HEK293 (cell line): Measurements from ENCODE around the gene TCF12.

ENCODE experiments used
- CTCF ChIA-PET: fragments of 350-600 bp; formaldehyde crosslinking; extraction: SDS; loops from one replicate; lab custom pipeline; 2021; ENCODE audit warnings: antibody characterized with exemption; lab: Yijun Ruan, JAX
- POLR2A ChIA-PET: fragments of 300-600 bp; formaldehyde crosslinking; extraction: SDS; loops from one replicate; lab custom pipeline; 2020; ENCODE audit warnings: antibody characterized with exemption, inconsistent platforms; lab: Yijun Ruan, JAX
- H3K27ac ChIP-seq: fragments of 200-500 bp; sonication (Bioruptor generic); 2 replicates; pipeline ENCODE4 v1.5.1; 2014; ENCODE audit warnings: low read depth, low read length, control low read depth, inconsistent platforms; ENCODE audit errors: extremely low read depth
- H3K36me3 ChIP-seq, 2 experiments: fragments of 200-500 bp in 1 of 2; sonication (Bioruptor generic) in 1 of 2; 1 replicate in 1 of 2; 2 replicates in 1 of 2; pipeline ENCODE4 v1.5.1; 2014 to 2017; ENCODE audit warnings: inconsistent platforms in 2 of 2, low read length in 2 of 2; ENCODE audit not compliant: control insufficient read depth in 2 of 2, insufficient read depth in 1 of 2
- H3K4me1 ChIP-seq: fragments of 200-500 bp; sonication (Bioruptor generic); 2 replicates; pipeline ENCODE4 v1.5.1; 2014; ENCODE audit warnings: mild to moderate bottlenecking, low read length, inconsistent platforms; ENCODE audit not compliant: control insufficient read depth, insufficient read depth
- H3K4me3 ChIP-seq: 2 replicates; pipeline ENCODE4 v1.5.1; 2011; ENCODE audit warnings: low read depth, mild to moderate bottlenecking, control low read depth, low read length, moderate library complexity
- H3K9me3 ChIP-seq: fragments of 200-500 bp; sonication (Bioruptor generic); 2 replicates; pipeline ENCODE4 v1.5.1; 2014; ENCODE audit warnings: low read depth, low read length, inconsistent platforms; ENCODE audit not compliant: control insufficient read depth, insufficient read depth
- EGR2 ChIP-seq: fragments of 450-650 bp; formaldehyde crosslinking; IDR thresholded peaks from 2 replicates; pipeline ENCODE4 v1.5.1; 2016; ENCODE audit warnings: low read depth, missing biosample characterization, missing genetic modification characterization
- GLIS2 ChIP-seq: fragments of 450-650 bp; formaldehyde crosslinking; IDR thresholded peaks from 2 replicates; pipeline ENCODE4 v1.5.1; 2016; ENCODE audit warnings: missing biosample characterization, missing genetic modification characterization
- MEIS1 ChIP-seq: sonication (generic); formaldehyde crosslinking; IDR thresholded peaks from 2 replicates; pipeline ENCODE4 v1.8.1; 2022; ENCODE audit warnings: missing genetic modification reagents, mild to moderate bottlenecking, borderline replicate concordance
- SCRT1 ChIP-seq: fragments of 450-650 bp; formaldehyde crosslinking; IDR thresholded peaks from 2 replicates; pipeline ENCODE4 v1.5.1; 2016; ENCODE audit warnings: missing biosample characterization, missing genetic modification characterization, borderline replicate concordance
- TSHZ1 ChIP-seq: fragments of 450-650 bp; formaldehyde crosslinking; IDR thresholded peaks from 2 replicates; pipeline ENCODE4 v1.5.1; 2016; ENCODE audit warnings: missing biosample characterization, missing genetic modification characterization, borderline replicate concordance
- ZFP37 ChIP-seq: fragments of 450-650 bp; formaldehyde crosslinking; IDR thresholded peaks from 2 replicates; pipeline ENCODE4 v1.5.1; 2016; ENCODE audit warnings: missing biosample characterization, missing genetic modification characterization
- ZFP69B ChIP-seq: fragments of 450-650 bp; formaldehyde crosslinking; IDR thresholded peaks from 2 replicates; pipeline ENCODE4 v1.5.1; 2016; ENCODE audit warnings: missing biosample characterization, missing genetic modification characterization
- ZNF221 ChIP-seq: fragments of 450-650 bp; formaldehyde crosslinking; IDR thresholded peaks from 2 replicates; pipeline ENCODE4 v1.5.1; 2017; ENCODE audit warnings: missing biosample characterization, missing genetic modification characterization, borderline replicate concordance
- ZNF302 ChIP-seq: fragments of 450-650 bp; formaldehyde crosslinking; IDR thresholded peaks from 2 replicates; pipeline ENCODE4 v1.5.1; 2016; ENCODE audit warnings: missing biosample characterization, missing genetic modification characterization, low read depth
- ZNF560 ChIP-seq: fragments of 450-650 bp; formaldehyde crosslinking; IDR thresholded peaks from 2 replicates; pipeline ENCODE4 v1.5.1; 2017; ENCODE audit warnings: missing biosample characterization, missing genetic modification characterization, borderline replicate concordance
- ZNF623 ChIP-seq: fragments of 450-650 bp; formaldehyde crosslinking; IDR thresholded peaks from 2 replicates; pipeline ENCODE4 v1.5.1; 2016; ENCODE audit warnings: missing biosample characterization, missing genetic modification characterization
- ZNF792 ChIP-seq: fragments of 450-650 bp; formaldehyde crosslinking; IDR thresholded peaks from 2 replicates; pipeline ENCODE4 v1.5.1; 2016; ENCODE audit warnings: missing biosample characterization, missing genetic modification characterization
- ZSCAN4 ChIP-seq: fragments of 450-650 bp; formaldehyde crosslinking; IDR thresholded peaks from 2 replicates; pipeline ENCODE4 v1.5.1; 2017; ENCODE audit warnings: missing biosample characterization, missing genetic modification characterization
- TF ChIP-seq, protein P1 (sequence below): fragments of 450-650 bp; formaldehyde crosslinking; IDR thresholded peaks from 2 replicates; pipeline ENCODE4 v1.5.1; 2016; ENCODE audit warnings: missing biosample characterization, missing genetic modification characterization
- TF ChIP-seq, protein P2 (sequence below): fragments of 450-650 bp; formaldehyde crosslinking; conservative IDR thresholded peaks from 2 replicates; pipeline ENCODE4 v1.5.1; 2016; ENCODE audit warnings: low read depth, missing biosample characterization, missing genetic modification characterization
- TF ChIP-seq, protein P3 (sequence below): fragments of 450-650 bp; formaldehyde crosslinking; IDR thresholded peaks from 2 replicates; pipeline ENCODE4 v1.5.1; 2016; ENCODE audit warnings: missing biosample characterization, missing genetic modification characterization

Gene TCF12

DNA sequence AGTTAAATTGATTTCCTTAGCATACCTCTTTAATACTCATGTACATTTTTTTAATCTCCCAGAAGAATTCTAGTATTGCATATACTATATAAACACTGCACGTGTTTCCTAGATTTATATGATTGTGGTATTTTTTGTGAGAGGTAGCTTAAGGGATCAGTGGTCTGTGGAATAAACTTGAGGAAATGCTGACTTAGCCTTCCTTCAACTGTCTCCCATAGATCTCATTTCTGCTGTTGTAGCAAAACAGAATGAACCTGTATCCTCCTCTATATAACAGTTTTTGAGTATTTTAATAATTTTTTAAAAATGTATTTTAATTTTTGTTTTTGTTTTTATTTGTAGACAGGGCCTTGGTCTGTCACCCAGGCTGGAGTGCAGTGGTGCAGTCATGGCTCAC is 86.8 kb downstream of the TCF12 start:
- Histone ChIP-seq H3K27ac (no peak overlapping the region), H3K9me3 (no peaks in the 10 kb centered on the region), H3K4me3 (no peak overlapping the region), H3K4me1 (no peaks in the 10 kb centered on the region), H3K36me3 (no peaks in the 10 kb centered on the region)
- TF ChIP-seq, protein P1, sequence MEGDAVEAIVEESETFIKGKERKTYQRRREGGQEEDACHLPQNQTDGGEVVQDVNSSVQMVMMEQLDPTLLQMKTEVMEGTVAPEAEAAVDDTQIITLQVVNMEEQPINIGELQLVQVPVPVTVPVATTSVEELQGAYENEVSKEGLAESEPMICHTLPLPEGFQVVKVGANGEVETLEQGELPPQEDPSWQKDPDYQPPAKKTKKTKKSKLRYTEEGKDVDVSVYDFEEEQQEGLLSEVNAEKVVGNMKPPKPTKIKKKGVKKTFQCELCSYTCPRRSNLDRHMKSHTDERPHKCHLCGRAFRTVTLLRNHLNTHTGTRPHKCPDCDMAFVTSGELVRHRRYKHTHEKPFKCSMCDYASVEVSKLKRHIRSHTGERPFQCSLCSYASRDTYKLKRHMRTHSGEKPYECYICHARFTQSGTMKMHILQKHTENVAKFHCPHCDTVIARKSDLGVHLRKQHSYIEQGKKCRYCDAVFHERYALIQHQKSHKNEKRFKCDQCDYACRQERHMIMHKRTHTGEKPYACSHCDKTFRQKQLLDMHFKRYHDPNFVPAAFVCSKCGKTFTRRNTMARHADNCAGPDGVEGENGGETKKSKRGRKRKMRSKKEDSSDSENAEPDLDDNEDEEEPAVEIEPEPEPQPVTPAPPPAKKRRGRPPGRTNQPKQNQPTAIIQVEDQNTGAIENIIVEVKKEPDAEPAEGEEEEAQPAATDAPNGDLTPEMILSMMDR (tag by site-specific recombination): no peak
- TF ChIP-seq, protein P2, sequence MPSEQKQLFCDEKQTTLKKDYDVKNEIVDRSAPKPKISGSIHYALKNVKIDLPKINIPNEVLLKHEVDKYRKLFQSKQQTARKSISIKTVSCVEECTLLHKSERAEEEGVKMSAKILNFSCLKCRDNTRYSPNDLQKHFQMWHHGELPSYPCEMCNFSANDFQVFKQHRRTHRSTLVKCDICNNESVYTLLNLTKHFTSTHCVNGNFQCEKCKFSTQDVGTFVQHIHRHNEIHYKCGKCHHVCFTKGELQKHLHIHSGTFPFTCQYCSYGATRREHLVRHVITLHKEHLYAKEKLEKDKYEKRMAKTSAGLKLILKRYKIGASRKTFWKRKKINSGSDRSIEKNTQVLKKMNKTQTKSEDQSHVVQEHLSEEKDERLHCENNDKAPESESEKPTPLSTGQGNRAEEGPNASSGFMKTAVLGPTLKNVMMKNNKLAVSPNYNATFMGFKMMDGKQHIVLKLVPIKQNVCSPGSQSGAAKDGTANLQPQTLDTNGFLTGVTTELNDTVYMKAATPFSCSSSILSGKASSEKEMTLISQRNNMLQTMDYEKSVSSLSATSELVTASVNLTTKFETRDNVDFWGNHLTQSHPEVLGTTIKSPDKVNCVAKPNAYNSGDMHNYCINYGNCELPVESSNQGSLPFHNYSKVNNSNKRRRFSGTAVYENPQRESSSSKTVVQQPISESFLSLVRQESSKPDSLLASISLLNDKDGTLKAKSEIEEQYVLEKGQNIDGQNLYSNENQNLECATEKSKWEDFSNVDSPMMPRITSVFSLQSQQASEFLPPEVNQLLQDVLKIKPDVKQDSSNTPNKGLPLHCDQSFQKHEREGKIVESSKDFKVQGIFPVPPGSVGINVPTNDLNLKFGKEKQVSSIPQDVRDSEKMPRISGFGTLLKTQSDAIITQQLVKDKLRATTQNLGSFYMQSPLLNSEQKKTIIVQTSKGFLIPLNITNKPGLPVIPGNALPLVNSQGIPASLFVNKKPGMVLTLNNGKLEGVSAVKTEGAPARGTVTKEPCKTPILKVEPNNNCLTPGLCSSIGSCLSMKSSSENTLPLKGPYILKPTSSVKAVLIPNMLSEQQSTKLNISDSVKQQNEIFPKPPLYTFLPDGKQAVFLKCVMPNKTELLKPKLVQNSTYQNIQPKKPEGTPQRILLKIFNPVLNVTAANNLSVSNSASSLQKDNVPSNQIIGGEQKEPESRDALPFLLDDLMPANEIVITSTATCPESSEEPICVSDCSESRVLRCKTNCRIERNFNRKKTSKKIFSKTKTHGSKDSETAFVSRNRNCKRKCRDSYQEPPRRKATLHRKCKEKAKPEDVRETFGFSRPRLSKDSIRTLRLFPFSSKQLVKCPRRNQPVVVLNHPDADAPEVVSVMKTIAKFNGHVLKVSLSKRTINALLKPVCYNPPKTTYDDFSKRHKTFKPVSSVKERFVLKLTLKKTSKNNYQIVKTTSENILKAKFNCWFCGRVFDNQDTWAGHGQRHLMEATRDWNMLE (tag by site-specific recombination): no peak
- TF ChIP-seq SCRT1: no peak
- TF ChIP-seq, protein P3, sequence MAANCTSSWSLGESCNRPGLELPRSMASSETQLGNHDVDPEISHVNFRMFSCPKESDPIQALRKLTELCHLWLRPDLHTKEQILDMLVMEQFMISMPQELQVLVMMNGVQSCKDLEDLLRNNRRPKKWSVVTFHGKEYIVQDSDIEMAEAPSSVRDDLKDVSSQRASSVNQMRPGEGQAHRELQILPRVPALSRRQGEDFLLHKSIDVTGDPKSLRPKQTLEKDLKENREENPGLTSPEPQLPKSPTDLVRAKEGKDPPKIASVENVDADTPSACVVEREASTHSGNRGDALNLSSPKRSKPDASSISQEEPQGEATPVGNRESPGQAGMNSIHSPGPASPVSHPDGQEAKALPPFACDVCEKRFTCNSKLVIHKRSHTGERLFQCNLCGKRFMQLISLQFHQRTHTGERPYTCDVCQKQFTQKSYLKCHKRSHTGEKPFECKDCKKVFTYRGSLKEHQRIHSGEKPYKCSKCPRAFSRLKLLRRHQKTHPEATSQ: no peak
- no peak for TF ChIP-seq ZNF560 (tag by site-specific recombination)
- no peak for TF ChIP-seq ZNF792 (tag by site-specific recombination)
- no peak for TF ChIP-seq ZNF221 (tag by site-specific recombination)
- TF ChIP-seq ZFP37 (tag by site-specific recombination): no peak
- TF ChIP-seq ZSCAN4 (tag by site-specific recombination): no peak
- no peak for TF ChIP-seq ZNF302
- TF ChIP-seq GLIS2: no peak
- no peak for TF ChIP-seq ZFP69B
- TF ChIP-seq MEIS1 (CRISPR knock-in tag): no peak
- no peak for TF ChIP-seq TSHZ1
- TF ChIP-seq EGR2 (tag by site-specific recombination): no peak
- TF ChIP-seq ZNF623 (tag by site-specific recombination): no peak
- POLR2A ChIA-PET: no interaction called here
- CTCF ChIA-PET: interaction anchor here (1.1 kb wide), 1 partner anchor 514 kb away, joined by 3 read pairs; no protein-coding TSS in a partner anchor
